SIG-M5 treated with dmso at 0.1 percent for 504 hours (cell line): ENCODE data around the gene ABCC10.
A peak's percentile ranks its signal among the peaks of the same experiment; 100 is the strongest.
"Not testable (repeated sequence)": the region's sequence is repeated elsewhere in the genome, so short reads cannot be mapped to it uniquely, and the experiment has no call there.

Experiments
- DNase-seq: peaks from one replicate; lab custom pipeline; 2025; ENCODE audit not compliant: unreplicated experiment; lab: John Stamatoyannopoulos, UW

Gene ABCC10

DNA sequence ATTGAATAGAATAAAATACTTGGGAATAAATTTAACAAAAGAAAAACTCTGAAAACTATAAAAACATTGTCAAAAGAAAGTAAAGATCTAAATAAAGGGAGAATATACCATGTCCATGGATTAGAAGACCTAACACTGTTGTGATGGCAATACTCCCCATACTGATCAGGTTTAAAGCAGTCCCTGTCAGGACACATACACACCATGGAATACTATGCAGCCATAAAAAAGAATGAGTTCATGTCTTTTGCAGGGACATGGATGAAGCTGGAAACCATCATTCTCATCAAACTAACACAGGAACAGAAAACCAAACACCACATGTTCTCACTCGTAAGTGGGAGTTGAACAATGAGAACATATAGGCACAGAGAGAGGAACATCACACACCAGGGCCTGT, 16.6 kb upstream of the ABCC10 start:
- not testable (repeated sequence) for DNase-seq

DNA sequence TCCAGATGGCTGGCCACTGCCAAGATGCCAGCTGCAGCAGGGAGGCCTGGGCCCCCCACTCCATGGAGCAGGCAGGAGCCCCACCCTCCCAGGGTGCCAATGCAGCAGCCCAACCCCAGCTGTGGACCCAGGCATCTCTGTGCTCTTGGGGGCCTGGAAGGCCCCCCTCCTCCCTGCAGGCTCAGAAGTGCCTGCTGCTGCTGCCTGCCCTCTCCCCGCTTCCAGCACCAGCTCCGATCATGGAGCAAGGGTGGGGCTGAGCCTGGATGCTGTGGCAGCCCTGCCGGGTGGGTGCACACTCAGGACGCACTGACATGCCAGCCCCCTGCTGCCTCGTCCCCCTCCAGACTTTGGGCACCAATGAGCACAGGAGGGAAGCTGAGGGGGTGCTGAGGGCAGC, 14.8 kb upstream of the ABCC10 start:
- DNase-seq, result no peak

DNA sequence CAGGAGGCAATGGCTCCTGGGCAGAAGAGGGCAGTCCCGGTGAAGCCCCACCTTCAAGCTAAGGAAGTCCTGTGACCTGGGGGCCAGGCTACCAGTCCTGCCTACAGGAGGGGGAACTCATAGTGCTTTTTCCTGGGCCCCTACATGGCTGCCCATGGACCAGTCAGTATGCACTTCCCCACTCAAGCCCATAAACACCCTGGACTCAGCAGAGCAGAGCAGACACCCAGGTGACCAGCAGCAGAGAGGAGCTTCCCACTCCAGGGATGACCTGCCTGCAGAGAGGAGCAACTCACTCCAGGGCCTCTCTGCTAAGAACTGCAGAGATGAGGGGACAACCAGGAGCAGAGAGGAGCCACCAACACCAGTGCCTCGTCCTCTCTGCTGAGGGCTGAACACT, 14.3 kb upstream of the ABCC10 start:
- no peak for DNase-seq

- not testable (repeated sequence) for DNase-seq
Measured at GRCh38 chr6:43415275-43415674, 12.1 kb upstream of the ABCC10 start.

DNA sequence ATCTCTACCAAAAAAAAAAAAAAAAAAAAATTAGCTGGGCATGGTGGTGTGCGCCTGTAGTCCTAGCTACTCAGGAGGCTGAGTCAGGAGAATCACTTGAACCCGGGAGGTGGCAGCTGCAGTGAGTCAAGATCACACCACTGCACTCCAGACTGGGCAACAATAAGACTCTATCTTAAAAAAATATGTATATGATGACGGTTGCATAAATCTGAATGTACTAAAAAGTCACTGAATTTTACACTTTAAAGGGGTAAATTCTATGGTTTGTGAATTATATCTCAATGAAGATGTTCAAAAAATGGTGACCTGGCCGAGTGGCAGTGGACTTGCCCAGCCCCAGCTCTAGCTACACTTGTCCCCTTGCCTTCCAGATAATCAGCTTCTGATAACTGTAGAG, 10.4 kb upstream of the ABCC10 start:
- no peak for DNase-seq

DNA sequence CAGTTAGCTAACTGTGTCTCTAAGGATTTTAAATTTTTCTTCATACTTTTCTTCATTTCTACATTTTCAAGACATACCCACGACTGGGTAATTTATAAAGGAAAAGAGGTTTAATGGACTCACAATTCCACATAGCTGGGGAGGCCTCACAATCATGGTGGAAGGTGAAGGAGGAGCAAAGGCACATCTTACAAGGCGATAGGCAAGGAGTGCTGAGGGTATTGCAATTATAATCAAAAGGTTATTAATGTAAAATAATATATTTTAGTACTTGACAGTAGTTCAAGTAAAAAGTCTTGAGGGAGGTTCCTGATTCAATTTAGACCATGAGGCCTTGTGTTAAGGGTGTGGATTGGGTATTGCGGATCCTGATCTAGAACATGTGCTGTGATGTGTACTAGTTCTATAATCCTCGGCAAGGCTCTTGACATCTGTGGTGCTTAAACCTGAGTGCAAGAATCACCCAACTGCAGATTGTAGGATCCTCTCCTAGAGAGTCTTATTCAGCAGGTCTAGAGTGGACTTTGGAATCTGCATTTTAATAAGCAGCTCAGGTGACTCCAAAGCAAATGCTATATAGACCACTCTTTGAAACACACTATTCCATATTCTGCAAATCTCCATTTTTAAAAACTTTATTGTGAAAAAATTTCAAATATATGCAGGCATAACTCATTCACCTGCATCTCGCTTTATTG, 7.2 kb upstream of the ABCC10 start:
- DNase-seq, result no peak

GRCh38 chr6:43421831-43422230, 5.5 kb upstream of the ABCC10 start:
- DNase-seq, result no peak

- DNase-seq, result not testable (repeated sequence)
Measured at GRCh38 chr6:43425083-43425482, 2.3 kb upstream of the ABCC10 start.

- no peak for DNase-seq
Measured at GRCh38 chr6:43426928-43427405, 374 bp upstream of the ABCC10 start.

DNA sequence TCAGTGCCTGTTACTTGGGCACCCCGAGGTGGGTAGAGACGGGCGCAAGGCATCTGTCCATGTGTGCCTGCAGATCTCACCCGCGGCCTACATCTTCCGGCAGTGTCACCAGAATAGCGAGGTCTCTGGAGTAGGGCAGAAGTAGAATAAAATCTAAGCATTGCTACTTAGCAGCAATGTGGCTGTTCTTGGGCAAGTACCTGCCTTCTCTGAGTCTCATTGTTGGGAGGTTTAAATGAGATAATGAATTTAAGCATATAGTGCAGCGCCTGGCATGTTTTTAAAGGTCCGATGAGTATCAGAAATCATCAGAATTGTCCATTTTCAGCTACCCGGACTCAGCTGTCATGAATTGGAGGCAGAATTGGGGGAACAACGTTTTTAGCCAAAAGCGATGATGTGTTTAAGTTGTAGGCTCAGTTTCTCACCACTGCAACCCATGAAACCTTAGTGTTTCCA, 800 bp downstream of the ABCC10 start:
- no peak for DNase-seq

DNA sequence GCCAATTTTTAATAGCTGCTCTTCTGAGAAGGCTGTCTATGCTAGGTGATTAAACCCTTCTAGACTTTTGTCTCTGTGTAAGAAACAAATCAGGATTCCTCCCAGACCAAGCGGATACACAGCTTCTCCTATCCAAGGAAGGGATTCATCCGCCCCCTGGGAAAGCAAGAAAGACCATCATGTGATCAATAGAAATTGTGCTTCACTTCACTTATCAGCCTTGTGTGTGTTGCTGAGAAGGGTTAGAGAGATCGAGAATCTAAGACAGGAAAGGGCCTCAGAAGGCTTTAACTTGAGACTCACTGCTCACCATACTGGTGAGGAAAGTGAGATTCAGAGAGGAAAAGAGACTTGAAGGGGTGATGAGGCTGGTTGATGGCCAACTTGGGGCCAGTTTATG, 1.5 kb downstream of the ABCC10 start:
- DNase-seq, result no peak

DNA sequence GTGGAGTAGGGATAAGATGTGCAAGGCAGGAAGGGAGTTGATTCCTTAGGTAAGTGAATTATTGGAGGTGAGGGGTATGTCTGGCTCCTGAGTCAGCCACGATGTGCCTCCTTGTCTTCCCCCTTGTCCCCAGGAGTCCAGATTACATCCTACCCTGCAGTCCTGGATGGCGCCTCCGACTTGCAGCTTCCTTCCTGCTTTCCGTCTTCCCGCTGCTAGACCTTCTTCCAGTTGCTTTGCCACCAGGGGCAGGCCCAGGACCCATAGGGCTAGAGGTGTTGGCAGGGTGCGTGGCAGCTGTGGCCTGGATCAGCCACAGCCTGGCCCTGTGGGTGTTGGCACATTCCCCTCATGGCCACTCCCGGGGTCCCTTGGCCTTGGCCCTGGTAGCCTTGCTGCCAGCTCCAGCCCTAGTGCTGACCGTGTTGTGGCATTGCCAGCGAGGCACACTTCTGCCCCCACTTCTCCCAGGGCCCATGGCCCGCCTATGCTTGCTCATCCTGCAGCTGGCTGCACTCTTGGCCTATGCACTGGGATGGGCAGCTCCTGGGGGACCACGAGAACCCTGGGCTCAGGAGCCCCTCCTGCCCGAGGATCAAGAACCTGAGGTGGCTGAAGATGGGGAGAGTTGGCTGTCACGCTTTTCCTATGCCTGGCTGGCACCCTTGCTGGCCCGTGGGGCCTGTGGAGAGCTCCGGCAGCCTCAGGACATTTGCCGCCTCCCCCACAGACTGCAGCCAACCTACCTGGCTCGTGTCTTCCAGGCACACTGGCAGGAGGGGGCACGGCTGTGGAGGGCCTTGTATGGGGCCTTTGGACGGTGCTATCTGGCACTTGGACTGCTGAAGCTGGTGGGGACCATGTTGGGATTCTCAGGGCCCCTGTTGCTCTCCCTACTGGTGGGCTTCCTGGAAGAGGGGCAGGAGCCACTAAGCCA, 4.9 kb downstream of the ABCC10 start:
- DNase-seq, result no peak

GRCh38 chr6:43433148-43433547, 5.8 kb downstream of the ABCC10 start:
- no peak for DNase-seq

DNA sequence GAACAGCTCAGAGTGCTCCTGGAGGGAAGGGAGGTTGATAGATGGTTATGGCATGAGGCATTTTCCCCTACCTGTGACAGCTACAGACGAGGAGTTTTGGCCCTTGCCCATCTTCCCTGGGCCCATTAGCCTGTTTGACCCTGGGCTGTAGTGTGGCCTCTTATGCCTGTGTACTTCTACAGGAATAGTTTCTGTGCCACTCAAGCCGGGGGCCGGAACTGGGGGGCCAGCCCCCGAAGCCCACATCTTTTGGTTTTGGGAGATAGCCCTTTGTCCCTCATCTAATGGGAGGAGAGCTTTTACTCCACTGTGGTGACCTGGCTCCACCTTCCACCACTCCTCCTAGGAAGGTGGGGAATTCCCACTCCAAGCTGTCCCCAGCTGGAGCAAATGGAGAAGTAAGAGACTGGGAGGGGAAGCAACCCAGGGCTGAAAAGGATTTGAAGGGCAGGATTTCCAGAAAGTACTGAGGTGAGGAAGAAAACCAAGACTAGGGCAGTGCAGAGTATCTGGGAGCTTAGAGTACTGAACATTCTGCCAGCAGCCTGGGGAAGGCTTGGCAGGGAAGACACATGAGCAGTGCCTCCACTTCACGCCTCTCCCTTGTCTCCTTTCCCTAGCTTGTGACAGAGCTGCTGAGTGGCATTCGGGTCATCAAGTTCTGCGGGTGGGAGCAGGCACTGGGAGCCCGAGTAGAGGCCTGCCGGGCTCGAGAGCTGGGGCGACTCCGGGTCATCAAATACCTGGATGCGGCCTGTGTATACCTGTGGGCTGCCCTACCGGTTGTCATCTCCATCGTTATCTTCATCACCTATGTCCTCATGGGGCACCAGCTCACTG, 6.9 kb downstream of the ABCC10 start:
- DNase-seq, result no peak

DNA sequence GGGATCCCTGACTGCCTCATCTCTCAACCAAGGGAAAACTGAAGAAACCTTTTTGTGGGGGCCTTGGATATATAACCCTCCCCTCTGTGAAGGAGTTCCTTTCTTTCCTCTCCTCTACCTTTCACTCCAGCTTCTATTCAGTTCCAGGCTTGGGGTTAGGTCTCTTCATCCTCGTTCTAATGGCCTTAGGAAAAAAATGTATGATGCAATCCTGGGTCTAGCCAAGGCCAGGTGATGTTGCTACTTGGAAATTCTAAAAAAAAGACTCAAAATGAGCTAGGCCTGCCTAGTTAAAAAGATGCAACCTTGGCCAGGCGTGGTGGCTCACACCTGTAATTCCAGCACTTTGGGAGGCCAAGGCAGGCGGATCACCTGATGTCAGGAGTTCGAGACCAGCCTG, 7.6 kb downstream of the ABCC10 start:
- DNase-seq, result no peak

GRCh38 chr6:43435682-43436437, 8.5 kb downstream of the ABCC10 start:
- no peak for DNase-seq

DNA sequence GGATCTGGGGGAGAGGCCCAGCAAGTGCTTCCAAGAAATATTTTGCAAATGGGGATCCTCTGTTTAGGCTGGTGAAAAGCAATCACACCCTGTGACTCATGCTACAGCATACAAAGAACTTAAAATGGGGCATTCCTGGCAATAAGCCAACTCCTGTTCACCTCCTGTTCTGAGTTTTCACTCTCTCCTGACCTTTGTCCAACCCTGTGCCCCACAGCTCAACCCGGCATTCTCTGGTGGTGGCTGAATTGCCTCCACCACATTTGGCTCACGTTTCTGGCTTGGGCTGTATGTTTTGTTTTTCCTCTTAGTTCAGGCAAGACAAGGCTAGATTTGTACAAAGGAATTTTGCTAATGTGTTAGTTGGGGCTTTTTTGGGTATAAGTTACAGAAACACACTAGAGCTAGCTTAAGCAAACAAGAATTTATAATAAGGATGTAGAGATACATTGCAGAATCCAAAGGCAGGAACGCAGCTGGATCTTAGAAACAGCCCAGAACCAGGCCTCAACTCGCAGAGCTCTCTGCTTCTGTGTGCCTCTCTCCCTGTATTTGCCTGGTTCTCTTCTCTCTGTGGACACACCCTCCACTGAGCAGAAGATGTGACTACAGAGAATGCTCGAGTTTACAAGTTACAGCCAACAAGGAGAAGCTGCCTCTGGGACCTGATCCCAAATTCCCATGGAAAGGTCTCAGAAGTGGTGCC, 9.4 kb downstream of the ABCC10 start:
- peak; percentile 9 for DNase-seq

DNA sequence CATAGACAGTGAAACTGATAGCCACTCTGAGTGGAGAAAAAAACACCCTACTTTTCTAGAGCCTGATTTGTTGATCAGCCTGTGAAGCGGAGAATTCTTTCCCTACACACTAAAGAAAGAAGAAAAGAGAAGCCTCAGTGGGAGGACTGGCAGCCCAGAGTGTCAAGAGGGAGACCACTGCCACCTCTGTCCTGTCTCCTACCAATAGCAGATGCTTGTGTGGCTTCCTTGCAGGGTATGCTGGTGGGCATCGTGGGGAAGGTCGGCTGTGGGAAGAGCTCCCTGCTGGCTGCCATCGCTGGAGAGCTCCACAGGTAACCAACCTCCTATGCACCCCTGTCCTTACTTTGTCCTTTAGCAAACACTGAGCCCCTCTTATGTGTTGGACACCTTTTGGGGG, 10.4 kb downstream of the ABCC10 start:
- no peak for DNase-seq

- DNase-seq, result no peak
Measured at GRCh38 chr6:43442935-43443334, 15.6 kb downstream of the ABCC10 start.

DNA sequence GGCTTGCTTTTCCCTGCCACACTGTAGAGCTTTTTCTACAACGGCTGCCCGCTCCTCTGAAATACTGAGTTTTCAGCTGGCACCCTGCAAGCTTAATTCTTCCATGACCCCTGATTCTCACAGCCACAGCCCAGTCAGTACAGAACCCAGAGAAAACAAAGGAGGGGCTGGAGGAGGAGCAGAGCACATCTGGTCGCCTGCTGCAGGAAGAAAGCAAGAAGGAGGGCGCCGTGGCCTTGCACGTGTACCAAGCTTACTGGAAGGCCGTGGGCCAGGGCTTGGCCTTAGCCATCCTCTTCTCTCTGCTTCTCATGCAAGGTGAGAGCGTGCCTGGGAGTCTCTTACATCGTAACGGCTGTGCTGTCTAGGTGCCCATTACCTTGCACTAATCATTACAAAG, 16.7 kb downstream of the ABCC10 start:
- no peak for DNase-seq
